Epithelial cell of proximal tubule (primary cell): ENCODE data around the gene SLC34A2. TPM values are rescaled to one million over a fixed set of nuclear protein-coding genes. Genes with fewer than 3 reads are reported as not detected.
A peak's percentile ranks its signal among the peaks of the same experiment; 100 is the strongest.
"Not testable (repeated sequence)": the region's sequence is repeated elsewhere in the genome, so short reads cannot be mapped to it uniquely, and the experiment has no call there.

Source experiments
- DNase-seq: peaks from one replicate; pipeline ENCODE4 v3.0.0-alpha.2; 2011; ENCODE audit warnings: low read depth
- H3K4me3 ChIP-seq: 2 replicates; pipeline ENCODE4 v1.5.1; 2011; ENCODE audit warnings: low read depth, mild to moderate bottlenecking, low read length
- total RNA-seq: library from RNA; depleted of rRNA; stranded (reverse); fragments of >200 nt; gene quantifications from 2 replicates; pipeline ENCODE4 v1.2.3, GENCODE V29; 2015
- TF ChIP-seq, protein P1 (sequence below): conservative IDR thresholded peaks from 2 replicates; pipeline ENCODE4 v1.5.1; 2012; ENCODE audit warnings: low read depth, mild to moderate bottlenecking, low read length

The SLC34A2 gene, protein sequence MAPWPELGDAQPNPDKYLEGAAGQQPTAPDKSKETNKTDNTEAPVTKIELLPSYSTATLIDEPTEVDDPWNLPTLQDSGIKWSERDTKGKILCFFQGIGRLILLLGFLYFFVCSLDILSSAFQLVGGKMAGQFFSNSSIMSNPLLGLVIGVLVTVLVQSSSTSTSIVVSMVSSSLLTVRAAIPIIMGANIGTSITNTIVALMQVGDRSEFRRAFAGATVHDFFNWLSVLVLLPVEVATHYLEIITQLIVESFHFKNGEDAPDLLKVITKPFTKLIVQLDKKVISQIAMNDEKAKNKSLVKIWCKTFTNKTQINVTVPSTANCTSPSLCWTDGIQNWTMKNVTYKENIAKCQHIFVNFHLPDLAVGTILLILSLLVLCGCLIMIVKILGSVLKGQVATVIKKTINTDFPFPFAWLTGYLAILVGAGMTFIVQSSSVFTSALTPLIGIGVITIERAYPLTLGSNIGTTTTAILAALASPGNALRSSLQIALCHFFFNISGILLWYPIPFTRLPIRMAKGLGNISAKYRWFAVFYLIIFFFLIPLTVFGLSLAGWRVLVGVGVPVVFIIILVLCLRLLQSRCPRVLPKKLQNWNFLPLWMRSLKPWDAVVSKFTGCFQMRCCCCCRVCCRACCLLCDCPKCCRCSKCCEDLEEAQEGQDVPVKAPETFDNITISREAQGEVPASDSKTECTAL
- 1.6 and 14.8 TPM in 2 replicates for total RNA-seq

DNA sequence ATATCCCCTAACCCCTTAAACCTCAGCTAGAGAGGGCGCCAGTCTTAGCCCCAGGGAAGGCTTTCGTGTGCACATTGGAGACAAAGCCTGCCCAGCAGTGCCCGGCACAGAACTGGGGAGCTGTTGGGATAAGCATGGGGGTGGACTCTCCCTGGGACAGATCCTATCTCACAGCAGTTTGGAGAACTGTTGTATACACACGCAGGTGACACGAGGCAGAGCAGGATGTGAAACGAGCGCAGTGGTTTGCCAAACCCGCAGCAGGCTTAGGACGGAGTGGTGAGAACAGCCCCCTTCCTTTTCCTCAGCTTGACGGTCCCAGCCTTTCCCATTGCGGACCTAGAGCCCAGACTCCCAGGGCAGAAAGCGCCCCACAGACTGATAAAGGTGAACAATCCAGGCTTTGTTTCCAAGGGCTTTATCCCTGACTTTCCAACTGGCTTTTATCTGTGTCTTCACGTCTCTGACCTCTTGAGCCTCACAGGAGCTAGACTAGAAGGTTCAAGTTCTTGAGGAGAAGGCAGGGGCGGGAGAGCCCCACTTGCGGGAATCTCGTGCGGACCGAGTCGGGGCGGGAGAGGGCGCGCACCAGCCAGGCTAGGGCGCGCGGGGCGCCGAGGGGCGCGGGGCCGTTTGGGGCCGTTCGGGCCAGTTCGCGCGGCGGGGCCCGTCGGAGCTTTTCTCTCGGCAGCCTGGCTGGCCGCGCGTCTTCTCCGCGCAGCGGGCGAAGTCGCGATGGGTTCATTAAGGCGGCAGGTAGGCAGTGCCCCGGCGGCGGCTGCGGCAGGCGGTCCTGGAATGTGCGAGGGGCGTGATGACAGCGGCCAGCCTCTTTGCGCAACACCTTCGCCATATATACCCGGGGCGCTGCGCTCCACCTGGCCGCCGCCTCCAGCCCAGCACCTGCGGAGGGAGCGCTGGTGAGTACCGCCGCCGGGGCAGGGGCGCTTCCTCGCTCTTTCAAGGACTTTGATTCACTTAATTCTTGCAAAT, at the start of gene SLC34A2:
TSS of gene SLC34A2 (plus strand) at position 881 of the 993 bp plus-strand sequence. CDS start 6,650 bp downstream, outside the sequence.
- no peak for DNase-seq
- H3K4me3 ChIP-seq: peak within 1 kb of the TSS; percentile 58
- TF ChIP-seq, protein P1, sequence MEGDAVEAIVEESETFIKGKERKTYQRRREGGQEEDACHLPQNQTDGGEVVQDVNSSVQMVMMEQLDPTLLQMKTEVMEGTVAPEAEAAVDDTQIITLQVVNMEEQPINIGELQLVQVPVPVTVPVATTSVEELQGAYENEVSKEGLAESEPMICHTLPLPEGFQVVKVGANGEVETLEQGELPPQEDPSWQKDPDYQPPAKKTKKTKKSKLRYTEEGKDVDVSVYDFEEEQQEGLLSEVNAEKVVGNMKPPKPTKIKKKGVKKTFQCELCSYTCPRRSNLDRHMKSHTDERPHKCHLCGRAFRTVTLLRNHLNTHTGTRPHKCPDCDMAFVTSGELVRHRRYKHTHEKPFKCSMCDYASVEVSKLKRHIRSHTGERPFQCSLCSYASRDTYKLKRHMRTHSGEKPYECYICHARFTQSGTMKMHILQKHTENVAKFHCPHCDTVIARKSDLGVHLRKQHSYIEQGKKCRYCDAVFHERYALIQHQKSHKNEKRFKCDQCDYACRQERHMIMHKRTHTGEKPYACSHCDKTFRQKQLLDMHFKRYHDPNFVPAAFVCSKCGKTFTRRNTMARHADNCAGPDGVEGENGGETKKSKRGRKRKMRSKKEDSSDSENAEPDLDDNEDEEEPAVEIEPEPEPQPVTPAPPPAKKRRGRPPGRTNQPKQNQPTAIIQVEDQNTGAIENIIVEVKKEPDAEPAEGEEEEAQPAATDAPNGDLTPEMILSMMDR: no peak

DNA sequence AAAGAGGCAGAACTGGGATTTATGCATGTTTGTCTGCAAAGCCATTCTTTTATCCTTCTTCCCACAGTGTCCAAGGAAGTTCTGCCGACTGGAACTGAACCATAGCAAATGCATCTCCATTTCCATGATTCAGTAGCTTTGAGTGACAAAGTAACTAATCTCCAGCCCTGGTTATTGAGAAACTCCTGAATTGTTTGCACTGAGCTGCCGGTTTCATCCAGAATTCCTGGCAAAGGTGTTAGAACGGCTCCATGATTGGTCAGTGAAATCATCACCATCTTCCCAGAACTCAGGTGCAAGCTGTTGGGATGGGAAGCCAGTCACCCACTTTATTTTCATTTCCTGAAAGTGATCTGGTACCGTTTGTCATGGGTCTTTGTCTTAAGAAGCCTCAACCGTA, 47.0 kb upstream of the SLC34A2 start:
- TF ChIP-seq, protein P1: no peak
- peak; percentile 84 for DNase-seq
- H3K4me3 ChIP-seq: no peak overlapping the region

DNA sequence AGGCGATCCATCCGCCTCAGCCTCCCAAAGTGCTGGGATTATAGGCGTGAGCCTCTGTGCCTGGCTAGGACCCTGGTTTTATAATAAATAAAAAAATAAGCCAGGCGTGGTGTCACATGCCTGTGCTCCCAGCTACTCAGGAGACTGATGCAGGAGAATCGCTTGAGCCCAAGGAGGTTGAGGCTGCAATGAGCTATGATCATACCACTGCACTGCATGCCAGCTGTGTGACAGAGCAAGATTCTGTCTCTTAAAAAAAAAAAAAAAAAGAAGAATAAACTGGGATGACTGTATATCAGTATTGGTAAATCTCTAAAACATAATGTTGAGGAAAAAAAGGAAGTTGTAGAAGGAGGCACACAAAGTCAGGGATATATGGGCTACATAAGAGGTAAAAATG, 45.7 kb upstream of the SLC34A2 start:
- no peak overlapping the region for H3K4me3 ChIP-seq
- TF ChIP-seq, protein P1: no peak
- DNase-seq: no peak

DNA sequence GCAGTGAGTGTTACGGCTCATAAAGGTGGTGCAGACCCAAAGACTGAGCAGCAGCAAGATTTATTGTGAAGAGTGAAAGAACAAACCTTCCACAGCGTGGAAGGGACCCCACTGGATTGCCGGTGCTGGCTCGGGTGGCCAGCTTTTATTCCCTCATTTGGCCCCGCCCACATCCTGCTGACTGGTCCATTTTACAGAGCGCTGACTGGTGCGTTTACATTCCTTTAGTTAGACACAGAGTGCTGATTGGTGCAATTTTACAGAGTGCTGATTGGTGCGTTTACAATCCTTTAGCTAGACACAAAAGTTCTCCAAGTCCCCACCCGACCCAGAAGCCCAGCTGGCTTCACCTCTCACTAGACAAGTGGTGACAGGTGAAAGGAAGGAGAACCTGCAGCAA, 42.0 kb upstream of the SLC34A2 start:
- not testable (repeated sequence) for H3K4me3 ChIP-seq, DNase-seq

DNA sequence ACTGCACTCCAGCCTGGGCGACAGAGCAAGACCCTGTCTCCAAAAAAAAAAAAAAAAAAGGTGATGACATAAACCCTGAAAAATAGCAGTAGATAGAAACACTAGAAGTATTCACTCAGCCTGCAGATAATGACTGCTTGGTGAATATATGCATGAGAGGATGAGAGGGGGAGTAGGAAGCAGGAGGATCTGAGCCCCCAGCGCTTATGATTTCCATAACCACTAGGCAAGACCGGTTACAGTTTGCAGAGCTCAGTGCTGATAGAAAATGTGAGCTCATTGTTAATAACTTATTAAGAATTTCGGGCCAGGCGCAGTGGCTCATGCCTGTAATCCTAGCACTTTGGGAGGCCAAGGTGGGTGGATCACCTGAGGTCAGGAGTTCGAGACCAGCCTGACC, 40.8 kb upstream of the SLC34A2 start:
- no peak overlapping the region for H3K4me3 ChIP-seq
- TF ChIP-seq, protein P1: no peak
- DNase-seq: no peak

DNA sequence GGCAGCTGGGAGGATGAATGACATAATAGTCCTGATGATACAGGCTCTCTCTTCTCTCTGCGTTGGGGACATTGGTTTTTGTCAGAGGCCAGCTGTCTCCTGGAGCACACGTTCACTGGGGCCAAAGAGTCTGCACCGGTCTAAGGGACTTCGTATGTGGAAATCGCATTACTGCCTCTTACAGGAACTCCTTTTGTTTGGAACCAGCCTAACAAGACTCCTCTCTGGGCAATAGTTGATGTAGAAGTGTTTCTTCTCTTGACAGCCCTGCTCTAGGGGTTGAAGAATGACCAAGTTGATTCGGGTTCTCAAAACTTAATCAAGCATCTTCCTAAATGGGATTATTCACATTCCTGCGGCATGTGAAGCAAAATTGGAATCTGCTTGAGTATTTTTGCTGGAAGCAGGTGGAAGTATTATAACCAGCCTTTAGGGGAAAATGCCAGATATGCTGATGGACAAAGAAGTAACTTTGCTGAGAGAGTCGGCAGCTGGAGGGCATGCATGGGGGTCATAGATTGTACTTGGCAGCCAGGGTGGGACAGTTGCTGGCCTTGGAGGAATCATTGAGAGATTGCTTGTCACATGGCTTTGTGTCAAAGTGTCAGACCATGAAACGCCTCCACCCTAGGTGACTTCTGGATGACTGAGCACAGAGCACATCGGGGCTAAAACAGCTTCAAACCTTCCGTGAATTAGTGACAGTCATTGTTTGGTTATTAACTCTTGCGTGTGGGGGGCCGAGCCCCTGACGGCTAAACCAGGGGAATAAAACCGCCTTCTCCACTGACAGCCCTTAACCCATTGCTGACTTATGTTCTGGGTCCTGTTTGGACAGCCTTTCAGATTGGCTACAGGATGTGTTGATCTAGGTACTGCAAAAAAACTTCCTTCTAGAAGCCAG, 34.4 kb upstream of the SLC34A2 start:
- peak; percentile 81 for DNase-seq

More for the DNA sequence above, 34.4 kb upstream of the SLC34A2 start:
- peak overlapping the region; percentile 2 for H3K4me3 ChIP-seq
- TF ChIP-seq, protein P1: no peak
